CD4-positive, alpha-beta T cell (primary cell): ENCODE results near the gene TMOD1. TPM values are rescaled to one million over a fixed set of nuclear protein-coding genes. Genes with fewer than 3 reads are reported as not detected.

Experiments used
- ATAC-seq: fragments of 200-7000 bp; cut with Tn5 transposase; one replicate; pipeline ENCODE4 v1.10.0; 2022; ENCODE audit warnings: mild to moderate bottlenecking; ENCODE audit not compliant: poor library complexity
- CTCF ChIA-PET: fragments of 350-600 bp; sonication (Branson Sonifier 250); formaldehyde crosslinking; loops from one replicate; lab custom pipeline; 2021; ENCODE audit warnings: antibody characterized with exemption, inconsistent platforms; lab: Charles Lee
- POLR2A ChIA-PET: fragments of 350-600 bp; sonication (Branson Sonifier 250); formaldehyde crosslinking; loops from one replicate; lab custom pipeline; 2021; ENCODE audit warnings: antibody characterized with exemption, inconsistent platforms; lab: Charles Lee
- DNase-seq, 14 experiments: peaks; one replicate each; pipeline ENCODE4 v3.0.0-alpha.2; 2013 to 2020; ENCODE audit warnings: mixed read lengths in 2 of 14
- H3K27ac ChIP-seq, 2 donors: one replicate each; pipeline versions ENCODE4 v1.5.1 to v1.7.0; 2013; ENCODE audit warnings: low read length in 2 of 2, low read depth in 1 of 2, mild to moderate bottlenecking in 1 of 2
- H3K27me3 ChIP-seq, 2 experiments: 1 replicate in 1 of 2; 2 replicates in 1 of 2; pipeline versions ENCODE4 v1.6.1 to v1.7.0; 2013; ENCODE audit warnings: low read length in 2 of 2, control low read depth in 1 of 2, mild to moderate bottlenecking in 1 of 2, moderate library complexity in 1 of 2; ENCODE audit not compliant: insufficient read depth in 2 of 2, control insufficient read depth in 1 of 2
- H3K36me3 ChIP-seq: one replicate; pipeline ENCODE4 v1.6.1; 2013; ENCODE audit warnings: low read length, control low read depth; ENCODE audit not compliant: insufficient read depth
- H3K4me1 ChIP-seq: one replicate; pipeline ENCODE4 v1.6.1; 2013; ENCODE audit warnings: low read length, control low read depth; ENCODE audit not compliant: insufficient read depth
- H3K4me3 ChIP-seq: one replicate; pipeline ENCODE4 v1.5.1; 2013; ENCODE audit warnings: mild to moderate bottlenecking, low read length, moderate library complexity
- H3K9me3 ChIP-seq, 2 experiments: 1 replicate in 1 of 2; 2 replicates in 1 of 2; pipeline versions ENCODE4 v1.6.1 to v1.7.0; 2013; ENCODE audit warnings: low read length in 2 of 2, mild to moderate bottlenecking in 2 of 2, control low read depth in 1 of 2, moderate library complexity in 1 of 2; ENCODE audit not compliant: control insufficient read depth in 1 of 2, insufficient read depth in 1 of 2
- H3K27ac Mint-ChIP-seq: one replicate; pipeline ENCODE4 v1.8.0; 2020; ENCODE audit warnings: mixed read lengths
- H3K27me3 Mint-ChIP-seq: one replicate; pipeline ENCODE4 v1.8.0; 2021; ENCODE audit warnings: mixed read lengths
- H3K36me3 Mint-ChIP-seq: one replicate; pipeline ENCODE4 v1.8.0; 2021; ENCODE audit warnings: low read depth, mixed read lengths
- H3K4me1 Mint-ChIP-seq: one replicate; pipeline ENCODE4 v1.8.0; 2021; ENCODE audit warnings: low read depth, mixed read lengths
- H3K4me3 Mint-ChIP-seq: one replicate; pipeline ENCODE4 v1.8.0; 2020; ENCODE audit warnings: mild to moderate bottlenecking, mixed read lengths
- H3K9me3 Mint-ChIP-seq: one replicate; pipeline ENCODE4 v1.8.0; 2020; ENCODE audit warnings: mixed read lengths
- CTCF ChIP-seq: fragments of 200-600 bp; IDR thresholded peaks from one replicate; pipeline ENCODE4 v1.8.0; 2022; ENCODE audit warnings: antibody characterized with exemption, mild to moderate bottlenecking
- intact Hi-C, 2 experiments: fragments of 100-400 bp; cut with DNase I in 1 of 2; cut with micrococcal nuclease in 1 of 2; formaldehyde crosslinking; loops; one replicate each; pipeline versions ENCODE4 v1.15.1 to v1.9.0; 2023 to 2025; cut with DNase I, micrococcal nuclease
- total RNA-seq, 174 experiments: library from RNA in 2 of 174; stranded (reverse) in 2 of 174; gene quantifications; one replicate each; pipeline ENCODE4 v1.2.3 and lab custom pipeline; 2021 to 2026

TMOD1 gene
- total RNA-seq, 2 experiments from 2014 or later = 0.20 to 0.47 TPM

GRCh38 chr9:97528529-97529230 is 27.2 kb downstream of the TMOD1 start:
- Histone ChIP-seq H3K4me1 (no peaks in the 10 kb centered on the region), H3K9me3 (no peaks in the 10 kb centered on the region), H3K4me3 (no peak overlapping the region), H3K27me3 (no peaks in the 10 kb centered on the region), H3K36me3 (no peaks in the 10 kb centered on the region), H3K27ac (no peak overlapping the region)
- H3K27ac Mint-ChIP-seq = no peak overlapping the region
- H3K9me3 Mint-ChIP-seq = no peaks in the 10 kb centered on the region
- POLR2A ChIA-PET = no interaction called here
- TF ChIP-seq CTCF = no peak
- ATAC-seq = no peak
- H3K4me1 Mint-ChIP-seq = no peaks in the 10 kb centered on the region
- intact Hi-C loops = no loop called here
- H3K27me3 Mint-ChIP-seq = no peaks in the 10 kb centered on the region
- DNase-seq = no peak
- no peaks in the 10 kb centered on the region for H3K36me3 Mint-ChIP-seq
- H3K4me3 Mint-ChIP-seq = no peak overlapping the region
- CTCF ChIA-PET = no interaction called here

- Mint-ChIP-seq H3K4me1 (no peaks in the 10 kb centered on the region), H3K9me3 (no peaks in the 10 kb centered on the region), H3K36me3 (no peaks in the 10 kb centered on the region), H3K27me3 (no peaks in the 10 kb centered on the region), H3K4me3 (no peak overlapping the region), H3K27ac (no peak overlapping the region)
- ChIA-PET CTCF (no interaction called here), POLR2A (no interaction called here)
- Histone ChIP-seq H3K4me1 (no peaks in the 10 kb centered on the region), H3K27ac (no peak overlapping the region), H3K9me3 (no peaks in the 10 kb centered on the region), H3K27me3 (no peaks in the 10 kb centered on the region), H3K36me3 (no peaks in the 10 kb centered on the region), H3K4me3 (no peak overlapping the region)
- ATAC-seq (no peak), DNase-seq (no peak)
- intact Hi-C loops = no loop called here
- no peak for TF ChIP-seq CTCF
Measured at GRCh38 chr9:97529363-97530076, 28.1 kb downstream of the TMOD1 start.

- Histone ChIP-seq H3K27me3 (no peaks in the 10 kb centered on the region), H3K4me3 (no peak overlapping the region), H3K27ac (no peak overlapping the region), H3K36me3 (no peaks in the 10 kb centered on the region), H3K4me1 (no peaks in the 10 kb centered on the region), H3K9me3 (no peaks in the 10 kb centered on the region)
- POLR2A ChIA-PET = no interaction called here
- no peak overlapping the region for H3K4me3 Mint-ChIP-seq
- CTCF ChIA-PET = no interaction called here
- H3K27ac Mint-ChIP-seq = no peak overlapping the region
- H3K36me3 Mint-ChIP-seq = no peaks in the 10 kb centered on the region
- TF ChIP-seq CTCF = no peak
- no peak for ATAC-seq
- intact Hi-C loops = no loop called here
- H3K27me3 Mint-ChIP-seq = no peaks in the 10 kb centered on the region
- no peaks in the 10 kb centered on the region for H3K4me1 Mint-ChIP-seq
- H3K9me3 Mint-ChIP-seq = no peaks in the 10 kb centered on the region
- DNase-seq = no peak
Measured at GRCh38 chr9:97531888-97532376, 30.5 kb downstream of the TMOD1 start.
